Measurements from ENCODE around the gene CDK4.

DNA sequence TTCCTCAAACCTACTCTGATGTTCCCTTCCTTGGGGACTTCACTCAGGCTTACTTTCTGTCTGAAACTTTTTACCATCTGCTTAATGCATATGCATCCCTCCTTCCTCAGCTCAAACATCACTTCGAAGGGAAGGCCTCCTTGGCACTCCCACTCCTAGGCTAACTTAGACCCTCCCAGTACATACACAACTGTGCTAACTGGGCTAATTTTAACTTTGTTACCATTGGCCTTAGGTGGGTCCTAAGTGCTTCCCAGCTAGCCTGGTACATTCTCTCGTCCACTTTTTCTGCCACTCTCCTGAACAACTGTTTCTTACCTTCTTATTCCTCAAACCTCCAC is 24.1 kb upstream of the CDK4 start:
- TF ChIP-seq POLR2A (IDR thresholded peaks at IDR 0.05; ENCODE audit: low read length) (no peak), GATA1 (IDR thresholded peaks at IDR 0.05; ENCODE audit: low read depth, low read length) (no peak)
